ENCODE data around the gene NAXD.

NAXD gene

GRCh38 chr13:110637747-110638146 lies 22.4 kb downstream of the NAXD start:
- H3K4me2 ChIP-seq (ENCODE audit: low read length): no peak overlapping the region
- H3K27me3 ChIP-seq (ENCODE audit: low read depth, low read length): no peaks in the 10 kb centered on the region
- H3K79me2 ChIP-seq (ENCODE audit: low read length): peaks cover 6% of the 10 kb centered on the region; the same call in 1 of the 2 replicates
- H4K20me1 ChIP-seq (ENCODE audit: insufficient read depth, low read length): peaks cover 12% of the 10 kb centered on the region
- no peak overlapping the region for H3K4me3 ChIP-seq (ENCODE audit: low read length)
- no peak overlapping the region for H2AFZ ChIP-seq (ENCODE audit: low read depth, low read length)
- no peaks in the 10 kb centered on the region for H3K9me3 ChIP-seq (ENCODE audit: insufficient read depth, low read length)
- H3K36me3 ChIP-seq (replicated peaks; ENCODE audit: low read depth, low read length): peaks cover 81% of the 10 kb centered on the region
- H3K27ac ChIP-seq (ENCODE audit: low read length): no peak overlapping the region
- TF ChIP-seq EZH2phosphoT487 (IDR thresholded peaks at IDR 0.05; ENCODE audit: low read depth) (no peak), CTCF (IDR thresholded peaks at IDR 0.05; ENCODE audit: low read depth, low read length) (no peak)
- no peak overlapping the region for H3K9ac ChIP-seq (ENCODE audit: low read length)
- no peaks in the 10 kb centered on the region for H3K4me1 ChIP-seq (ENCODE audit: low read length)

- no peak overlapping the region for H3K9ac ChIP-seq (ENCODE audit: low read length)
- no peak overlapping the region for H3K4me3 ChIP-seq (ENCODE audit: low read length)
- no peak overlapping the region for H2AFZ ChIP-seq (ENCODE audit: low read depth, low read length)
- no peak overlapping the region for H3K4me2 ChIP-seq (ENCODE audit: low read length)
- no peak overlapping the region for H3K27ac ChIP-seq (ENCODE audit: low read length)
- peaks cover 83% of the 10 kb centered on the region for H3K36me3 ChIP-seq (replicated peaks; ENCODE audit: low read depth, low read length)
- H4K20me1 ChIP-seq (ENCODE audit: insufficient read depth, low read length): peaks cover 12% of the 10 kb centered on the region
- H3K4me1 ChIP-seq (ENCODE audit: low read length): no peaks in the 10 kb centered on the region
- TF ChIP-seq CTCF (IDR thresholded peaks at IDR 0.05; ENCODE audit: low read depth, low read length): no peak
- TF ChIP-seq EZH2phosphoT487 (IDR thresholded peaks at IDR 0.05; ENCODE audit: low read depth): no peak
- no peaks in the 10 kb centered on the region for H3K27me3 ChIP-seq (ENCODE audit: low read depth, low read length)
- peaks cover 6% of the 10 kb centered on the region; the same call in 1 of the 2 replicates for H3K79me2 ChIP-seq (ENCODE audit: low read length)
- H3K9me3 ChIP-seq (ENCODE audit: insufficient read depth, low read length): no peaks in the 10 kb centered on the region
Observed at GRCh38 chr13:110638257-110638656, 22.9 kb downstream of the NAXD start.

GRCh38 chr13:110638814-110639806 lies 23.8 kb downstream of the NAXD start:
- no peak for TF ChIP-seq EZH2phosphoT487 (IDR thresholded peaks at IDR 0.05; ENCODE audit: low read depth)
- TF ChIP-seq CTCF (IDR thresholded peaks at IDR 0.05; ENCODE audit: low read depth, low read length): no peak
- H3K27me3 ChIP-seq (ENCODE audit: low read depth, low read length): no peaks in the 10 kb centered on the region
- no peak overlapping the region for H3K9ac ChIP-seq (ENCODE audit: low read length)
- H3K79me2 ChIP-seq (ENCODE audit: low read length): 0 out of 2 replicates have a peak, but pooled peaks cover 4% of the 10 kb centered on the region
- no peaks in the 10 kb centered on the region for H3K4me1 ChIP-seq (ENCODE audit: low read length)
- peaks cover 86% of the 10 kb centered on the region for H3K36me3 ChIP-seq (replicated peaks; ENCODE audit: low read depth, low read length)
- H3K4me3 ChIP-seq (ENCODE audit: low read length): no peak overlapping the region
- no peaks in the 10 kb centered on the region for H3K9me3 ChIP-seq (ENCODE audit: insufficient read depth, low read length)
- no peak overlapping the region for H2AFZ ChIP-seq (ENCODE audit: low read depth, low read length)
- H3K27ac ChIP-seq (ENCODE audit: low read length): no peak overlapping the region
- peaks cover 7% of the 10 kb centered on the region for H4K20me1 ChIP-seq (ENCODE audit: insufficient read depth, low read length)
- no peak overlapping the region for H3K4me2 ChIP-seq (ENCODE audit: low read length)

- no peak overlapping the region for H3K4me2 ChIP-seq (ENCODE audit: low read length)
- peaks cover 5% of the 10 kb centered on the region; the same call in 1 of the 2 replicates for H3K4me1 ChIP-seq (ENCODE audit: low read length)
- no peak overlapping the region for H3K4me3 ChIP-seq (ENCODE audit: low read length)
- TF ChIP-seq EZH2phosphoT487 (IDR thresholded peaks at IDR 0.05; ENCODE audit: low read depth) (no peak), CTCF (IDR thresholded peaks at IDR 0.05; ENCODE audit: low read depth, low read length) (no peak)
- H2AFZ ChIP-seq (ENCODE audit: low read depth, low read length): no peak overlapping the region
- H3K27ac ChIP-seq (ENCODE audit: low read length): no peak overlapping the region
- no peaks in the 10 kb centered on the region for H3K27me3 ChIP-seq (ENCODE audit: low read depth, low read length)
- H3K9ac ChIP-seq (ENCODE audit: low read length): no peak overlapping the region
- peaks cover 8% of the 10 kb centered on the region for H4K20me1 ChIP-seq (ENCODE audit: insufficient read depth, low read length)
- H3K36me3 ChIP-seq (replicated peaks; ENCODE audit: low read depth, low read length): peaks cover 83% of the 10 kb centered on the region
- H3K79me2 ChIP-seq (ENCODE audit: low read length): no peaks in the 10 kb centered on the region
- H3K9me3 ChIP-seq (ENCODE audit: insufficient read depth, low read length): no peaks in the 10 kb centered on the region
Observed at GRCh38 chr13:110639935-110640334, 24.6 kb downstream of the NAXD start.
